ENCODE data around the gene TUBA1C. TPM values are rescaled to one million over a fixed set of nuclear protein-coding genes. Genes with fewer than 3 reads are reported as not detected.

Gene TUBA1C
- total and polyA plus RNA-seq, 9 of the 15 experiments (the other 6 are each of a cell fraction or from before 2014, with no cell fraction given), result 755 to 3,012 (median 914) TPM

- TF ChIP-seq PTTG1 (tag; IDR thresholded peaks at IDR 0.05; ENCODE audit: low read depth), result no peak
- no peak; the same call in 1 of the 2 replicates for TF ChIP-seq ZNF175 (CRISPR knock-in tag; IDR thresholded peaks at IDR 0.05; ENCODE audit: low read depth)
- peak; percentile 32 to 58 for TF ChIP-seq MAZ (CRISPR knock-in tag; conservative IDR thresholded peaks at IDR 0.05 in 1 of 2, IDR thresholded peaks at IDR 0.05 in 1 of 2)
- TF ChIP-seq NCOA6 (IDR thresholded peaks at IDR 0.05), result no peak; the same call in 1 of the 2 replicates
- no peak for TF ChIP-seq HNRNPH1 (optimal IDR thresholded peaks at IDR 0.05; ENCODE audit: low read depth, low read length)
- TF ChIP-seq DACH1 (IDR thresholded peaks at IDR 0.05; ENCODE audit: partially characterized antibody), result no peak
- no peak for TF ChIP-seq ZNF717 (CRISPR knock-in tag; IDR thresholded peaks at IDR 0.05)
- TF ChIP-seq ELK3 (CRISPR knock-in tag; IDR thresholded peaks at IDR 0.05), result no peak
- TF ChIP-seq ZBED1 (IDR thresholded peaks at IDR 0.05), result peak; percentile 76; the same call in 1 of the 2 replicates
- no peak for TF ChIP-seq HOXB6 (CRISPR knock-in tag; IDR thresholded peaks at IDR 0.05; ENCODE audit: borderline replicate concordance)
- TF ChIP-seq POLR3G (IDR thresholded peaks at IDR 0.05; ENCODE audit: extremely low read depth, insufficient read length, insufficient replicate concordance), result no peak
- peak; percentile 93 for TF ChIP-seq HNRNPL (IDR thresholded peaks at IDR 0.05; ENCODE audit: low read depth, low read length)
- TF ChIP-seq CBX5 (IDR thresholded peaks at IDR 0.05; ENCODE audit: borderline replicate concordance, low read depth), result no peak
- TF ChIP-seq, protein P1, sequence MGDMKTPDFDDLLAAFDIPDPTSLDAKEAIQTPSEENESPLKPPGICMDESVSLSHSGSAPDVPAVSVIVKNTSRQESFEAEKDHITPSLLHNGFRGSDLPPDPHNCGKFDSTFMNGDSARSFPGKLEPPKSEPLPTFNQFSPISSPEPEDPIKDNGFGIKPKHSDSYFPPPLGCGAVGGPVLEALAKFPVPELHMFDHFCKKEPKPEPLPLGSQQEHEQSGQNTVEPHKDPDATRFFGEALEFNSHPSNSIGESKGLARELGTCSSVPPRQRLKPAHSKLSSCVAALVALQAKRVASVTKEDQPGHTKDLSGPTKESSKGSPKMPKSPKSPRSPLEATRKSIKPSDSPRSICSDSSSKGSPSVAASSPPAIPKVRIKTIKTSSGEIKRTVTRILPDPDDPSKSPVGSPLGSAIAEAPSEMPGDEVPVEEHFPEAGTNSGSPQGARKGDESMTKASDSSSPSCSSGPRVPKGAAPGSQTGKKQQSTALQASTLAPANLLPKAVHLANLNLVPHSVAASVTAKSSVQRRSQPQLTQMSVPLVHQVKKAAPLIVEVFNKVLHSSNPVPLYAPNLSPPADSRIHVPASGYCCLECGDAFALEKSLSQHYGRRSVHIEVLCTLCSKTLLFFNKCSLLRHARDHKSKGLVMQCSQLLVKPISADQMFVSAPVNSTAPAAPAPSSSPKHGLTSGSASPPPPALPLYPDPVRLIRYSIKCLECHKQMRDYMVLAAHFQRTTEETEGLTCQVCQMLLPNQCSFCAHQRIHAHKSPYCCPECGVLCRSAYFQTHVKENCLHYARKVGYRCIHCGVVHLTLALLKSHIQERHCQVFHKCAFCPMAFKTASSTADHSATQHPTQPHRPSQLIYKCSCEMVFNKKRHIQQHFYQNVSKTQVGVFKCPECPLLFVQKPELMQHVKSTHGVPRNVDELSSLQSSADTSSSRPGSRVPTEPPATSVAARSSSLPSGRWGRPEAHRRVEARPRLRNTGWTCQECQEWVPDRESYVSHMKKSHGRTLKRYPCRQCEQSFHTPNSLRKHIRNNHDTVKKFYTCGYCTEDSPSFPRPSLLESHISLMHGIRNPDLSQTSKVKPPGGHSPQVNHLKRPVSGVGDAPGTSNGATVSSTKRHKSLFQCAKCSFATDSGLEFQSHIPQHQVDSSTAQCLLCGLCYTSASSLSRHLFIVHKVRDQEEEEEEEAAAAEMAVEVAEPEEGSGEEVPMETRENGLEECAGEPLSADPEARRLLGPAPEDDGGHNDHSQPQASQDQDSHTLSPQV (IDR thresholded peaks at IDR 0.05), result peak; percentile 32; the same call in 1 of the 2 replicates
- peak; percentile 55 for TF ChIP-seq SIN3B (IDR thresholded peaks at IDR 0.05; ENCODE audit: low read depth)
- TF ChIP-seq ZFPM2 (CRISPR knock-in tag; IDR thresholded peaks at IDR 0.05), result 0 out of 2 replicates have a peak, but pooled peaks have one; percentile 26
- TF ChIP-seq ZNF512 (tag; IDR thresholded peaks at IDR 0.05), result no peak
- TF ChIP-seq CEBPG (CRISPR knock-in tag; IDR thresholded peaks at IDR 0.05), result no peak
- no peak for TF ChIP-seq CEBPG (tag; conservative IDR thresholded peaks at IDR 0.05 in 1 of 2, IDR thresholded peaks at IDR 0.05 in 1 of 2)
- peak; percentile 54; the same call in 1 of the 2 replicates for TF ChIP-seq ZBTB17 (CRISPR knock-in tag; IDR thresholded peaks at IDR 0.05)
- TF ChIP-seq ZNF766 (CRISPR knock-in tag; conservative IDR thresholded peaks at IDR 0.05), result peak; percentile 69; the same call in 1 of the 2 replicates
- TF ChIP-seq ELF2 (CRISPR knock-in tag; IDR thresholded peaks at IDR 0.05), result peak; percentile 74
Measured at GRCh38 chr12:49264873-49265792, at the start of gene TUBA1C (continued).

Data from K562 (cell line).